Heart left ventricle (tissue), 16 donors: ENCODE data around the gene INSRR. TPM values are rescaled to one million over a fixed set of nuclear protein-coding genes. Genes with fewer than 3 reads are reported as not detected.

Experiments used
- ATAC-seq, 4 donors: fragments of 200-7000 bp; cut with Tn5 transposase; one replicate each; pipeline ENCODE4 v1.9.1; 2020 to 2022; ENCODE audit warnings: moderate library complexity in 4 of 4, mild to moderate bottlenecking in 3 of 4, moderate number of reproducible peaks in 1 of 4
- DNase-seq, 5 donors: peaks; one replicate each; pipeline ENCODE4 v3.0.0-alpha.2; 2020
- H3K27ac ChIP-seq, 12 donors: fragments of 200-600 bp; sonication (generic) in 4 of 12; one replicate each; pipeline versions ENCODE4 v1.5.0 to v1.8.0; 2016 to 2022; ENCODE audit warnings: mild to moderate bottlenecking in 2 of 12
- H3K27me3 ChIP-seq, 9 donors: fragments of 200-600 bp; sonication (generic) in 2 of 9; one replicate each; pipeline versions ENCODE4 v1.5.1 to v1.8.0; 2016 to 2022; ENCODE audit warnings: mild to moderate bottlenecking in 3 of 9
- H3K36me3 ChIP-seq, 9 donors: fragments of 200-600 bp; sonication (generic) in 2 of 9; one replicate each; pipeline versions ENCODE4 v1.5.0 to v1.8.0; 2018 to 2022; ENCODE audit warnings: mild to moderate bottlenecking in 2 of 9
- H3K4me1 ChIP-seq, 12 donors: fragments of 200-600 bp; sonication (generic) in 4 of 12; one replicate each; pipeline versions ENCODE4 v1.5.0 to v1.8.0; 2016 to 2022; ENCODE audit warnings: mild to moderate bottlenecking in 3 of 12
- H3K4me3 ChIP-seq, 12 donors: fragments of 200-600 bp; sonication (generic) in 4 of 12; one replicate each; pipeline versions ENCODE4 v1.5.0 to v1.8.0; 2017 to 2022; ENCODE audit warnings: mild to moderate bottlenecking in 9 of 12, moderate library complexity in 4 of 12
- H3K9me3 ChIP-seq, 12 donors: fragments of 200-600 bp; sonication (generic) in 4 of 12; one replicate each; pipeline versions ENCODE4 v1.5.0 to v1.8.0; 2016 to 2022; ENCODE audit warnings: mild to moderate bottlenecking in 1 of 12
- POLR2A ChIP-seq, 2 donors: fragments of 450-650 bp; IDR thresholded peaks; one replicate each; pipeline ENCODE4 v1.6.1; 2017; ENCODE audit warnings: antibody characterized with exemption in 2 of 2, mild to moderate bottlenecking in 2 of 2, moderate library complexity in 2 of 2
- WGBS, 4 donors: extraction: QIAGEN DNeasy Blood & Tissue Kit in 2 of 4; methylation state at CpG; one replicate each; pipeline versions ENCODE4 v1.1.5 to v1.1.7; 2013 to 2018; 5-methylcytosine and 5-hydroxymethylcytosine counted together
- intact Hi-C, 10 donors: fragments of 100-400 bp; cut with DNase I; formaldehyde crosslinking; loops; one replicate each; pipeline versions ENCODE4 v1.11.1 to v1.14.2; 2022
- polyA plus RNA-seq, 2 donors: library from polyadenylated mRNA; stranded (reverse); fragments of 200-250 nt; gene quantifications; one replicate each; pipeline ENCODE4 v1.2.3, GENCODE V29; 2013
- total RNA-seq, 9 donors: library from RNA; depleted of rRNA in 2 of 9; stranded (reverse); fragments of >200 nt in 2 of 9; fragmentation: NEBNext Ultra II Directional in 3 of 9; extraction: Animal tissue kit (Norgen Biotek cat#: 25700) in 3 of 9; gene quantifications; one replicate each; pipeline versions ENCODE4 v1.1.0 to v1.2.4, GENCODE V29; 2016 to 2023
- TF ChIP-seq, protein P1 (sequence below), 12 donors: fragments of 200-600 bp; sonication (generic) in 4 of 12; IDR thresholded peaks; one replicate each; pipeline versions ENCODE4 v1.5.0 to v1.8.0; 2018 to 2022; ENCODE audit warnings: antibody characterized with exemption in 12 of 12, mild to moderate bottlenecking in 5 of 12
- donor health status: ischemic (EF 13 %, LVEDD 7.1; RV severe dilation, severe dysfunction).
- donor health status: healthy with polysubstance abuse.
- donor health status: DM: no; HTN: yes; CAD: no.
- donor health status: DM: no; HTN: no; CAD: no.
- donor health status: ischemic (EF 25% LVEDD 6.9; RV normal size, moderate dysfunction).
- donor health status: ischemic (EF 25% LVEDD 5.7; RV mildly dilated, moderate dysfunction).
- donor health status: healthy.
- donor health status: DM: yes; HTN: yes; CAD: no.
- donor health status: ischemic (EF 35%, LVEDD 5.7; RV mildly dilated, moderate dysfunction).
- donor health status: nonischemic (EF 11% LVEDD 7.7; RV severe dilation, severe dysfunction).
- donor health status: DM: yes; HTN: yes; CAD: no.
- donor health status: PGD.
- donor health status: ischemic (EF 29% LVEDD 5.4; RV normal size, mild dysfunction).
- donor health status: nonischemic (EF 23%, LVEDD 6.1; RV moderate dilation, normal function).

Gene INSRR
- total and polyA plus RNA-seq, 11 donors = 0.07 to 0.42 (median 0.12) TPM; not detected in 3

GRCh38 chr1:156860628-156861423 lies 1.9 kb upstream of the INSRR start, which contains the start of gene NTRK1:
TSS of gene NTRK1 (plus strand) at chr1:156860865. CDS start at chr1:156860935, 70 bp downstream.
- intact Hi-C loops = loop anchor here in 8 of 10 donors (1.0 to 10.0 kb wide), 7 partner anchors 22 to 172 kb away; partner anchors contain the start of genes ISG20L2 (in 3 of the 8) and METTL25B (in 3 of the 8)
- Histone ChIP-seq H3K9me3 (no peaks in the 10 kb centered on the region), H3K4me1 (peaks cover 12 to 37% (median 29%) of the 10 kb centered on the region in 12 donors), H3K27me3 (peaks cover 6 to 70% (median 34%) of the 10 kb centered on the region in 9 donors), H3K4me3 (peak within 1 kb of the TSS; percentile 16 to 56 (median 40)), H3K27ac (peak within 1 kb of the TSS in 2 of 12 donors; percentile 42 to 58), H3K36me3 (no peaks in the 10 kb centered on the region)
- TF ChIP-seq POLR2A (IDR thresholded peaks at IDR 0.05) = no peak
- TF ChIP-seq, protein P1, sequence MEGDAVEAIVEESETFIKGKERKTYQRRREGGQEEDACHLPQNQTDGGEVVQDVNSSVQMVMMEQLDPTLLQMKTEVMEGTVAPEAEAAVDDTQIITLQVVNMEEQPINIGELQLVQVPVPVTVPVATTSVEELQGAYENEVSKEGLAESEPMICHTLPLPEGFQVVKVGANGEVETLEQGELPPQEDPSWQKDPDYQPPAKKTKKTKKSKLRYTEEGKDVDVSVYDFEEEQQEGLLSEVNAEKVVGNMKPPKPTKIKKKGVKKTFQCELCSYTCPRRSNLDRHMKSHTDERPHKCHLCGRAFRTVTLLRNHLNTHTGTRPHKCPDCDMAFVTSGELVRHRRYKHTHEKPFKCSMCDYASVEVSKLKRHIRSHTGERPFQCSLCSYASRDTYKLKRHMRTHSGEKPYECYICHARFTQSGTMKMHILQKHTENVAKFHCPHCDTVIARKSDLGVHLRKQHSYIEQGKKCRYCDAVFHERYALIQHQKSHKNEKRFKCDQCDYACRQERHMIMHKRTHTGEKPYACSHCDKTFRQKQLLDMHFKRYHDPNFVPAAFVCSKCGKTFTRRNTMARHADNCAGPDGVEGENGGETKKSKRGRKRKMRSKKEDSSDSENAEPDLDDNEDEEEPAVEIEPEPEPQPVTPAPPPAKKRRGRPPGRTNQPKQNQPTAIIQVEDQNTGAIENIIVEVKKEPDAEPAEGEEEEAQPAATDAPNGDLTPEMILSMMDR (IDR thresholded peaks at IDR 0.05) = no peak
- ATAC-seq = peak in 3 of 4 donors; percentile 33 to 74 (median 52)
- DNase-seq = peak in 3 of 5 donors; percentile 25 to 78 (median 56)
- WGBS, 4 donors = 4 to 6% (median 6%) methylated on average over 45 to 69 of the region's 69 CpGs

DNA sequence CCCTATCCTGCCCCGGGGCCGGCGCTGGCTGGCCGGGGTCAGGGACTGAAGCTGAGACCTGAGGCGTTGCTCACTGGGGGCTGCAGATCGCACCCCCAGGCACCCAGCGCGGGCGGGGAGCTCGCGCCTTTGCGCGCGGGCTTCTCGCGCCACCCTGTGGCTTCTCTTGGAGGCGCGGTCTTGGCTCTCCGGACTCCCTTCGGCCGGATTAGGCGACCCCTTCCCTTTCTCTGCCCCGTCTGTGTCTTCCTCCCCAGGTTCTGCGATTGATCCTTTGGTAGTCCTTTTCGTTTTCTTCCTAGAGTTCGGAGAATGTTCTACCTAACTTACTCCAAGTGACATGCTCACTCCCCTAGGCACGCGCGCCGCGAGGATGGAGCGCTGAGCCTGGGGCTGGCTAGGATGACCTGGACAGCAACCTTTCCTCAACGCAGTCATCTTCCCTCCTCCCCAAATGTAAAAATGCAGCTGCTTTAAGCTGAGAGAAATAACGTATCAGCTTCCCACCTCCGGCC lies 1.3 kb upstream of the INSRR start:
- whole genome bisulfite sequencing, 4 donors = 0 to 1% (median 0%) methylated on average over 29 to 35 of the region's 35 CpGs

DNA sequence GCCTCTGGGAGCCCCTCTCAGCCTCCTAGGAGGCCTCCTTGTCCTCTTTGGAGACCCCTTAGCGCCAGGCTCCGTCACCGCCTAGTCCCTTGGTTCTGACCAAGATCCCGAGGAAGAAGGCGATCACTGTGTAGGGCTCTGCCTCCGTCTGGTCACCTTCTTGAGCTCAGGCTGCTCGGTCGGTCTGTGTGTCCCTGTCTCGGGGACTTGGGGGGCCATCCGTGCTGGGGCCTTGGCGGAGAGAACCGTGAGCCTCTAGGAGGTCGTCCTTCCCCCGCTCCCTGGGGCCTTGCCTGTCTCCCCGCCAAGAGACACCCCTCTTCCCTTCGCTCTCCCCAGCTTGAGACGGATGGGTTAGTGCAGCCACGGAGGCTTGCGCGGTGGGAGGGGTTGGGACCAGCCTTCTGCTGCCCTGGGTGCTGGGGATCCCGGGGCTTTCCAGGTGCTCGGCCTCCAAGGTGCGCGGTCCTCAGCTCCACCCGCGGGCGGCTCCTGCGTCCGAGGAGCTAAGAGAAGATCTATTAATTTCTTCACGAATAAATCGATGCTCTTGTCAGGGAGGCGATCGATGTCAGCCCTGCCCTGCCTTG lies 701 bp upstream of the INSRR start:
- peak overlapping the region; percentile 23 to 56 (median 40) for H3K4me3 ChIP-seq
- DNase-seq = peak in 1 of 5 donors; percentile 26
- peaks cover 6 to 59% (median 34%) of the 10 kb centered on the region in 9 donors for H3K27me3 ChIP-seq
- intact Hi-C loops = loop anchor here in 9 of 10 donors (1.0 to 10.0 kb wide), 8 partner anchors 21 to 171 kb away; partner anchors contain the start of genes ISG20L2 (in 5 of the 9) and METTL25B (in 5 of the 9)
- H3K9me3 ChIP-seq = no peaks in the 10 kb centered on the region
- ATAC-seq = peak in 3 of 4 donors; percentile 25 to 42 (median 37)
- H3K36me3 ChIP-seq = no peaks in the 10 kb centered on the region
- H3K4me1 ChIP-seq = peaks cover 12 to 37% (median 29%) of the 10 kb centered on the region in 12 donors
- peak overlapping the region in 2 of 12 donors; percentile 42 to 58 for H3K27ac ChIP-seq
- WGBS, 4 donors = 1 to 4% (median 2%) methylated on average over 11 to 33 of the region's 33 CpGs
- TF ChIP-seq, protein P1 (IDR thresholded peaks at IDR 0.05) = no peak
- no peak for TF ChIP-seq POLR2A (IDR thresholded peaks at IDR 0.05)

More for the DNA sequence above, 1.3 kb upstream of the INSRR start:
- H3K36me3 ChIP-seq = no peaks in the 10 kb centered on the region
- peak in 3 of 5 donors; percentile 30 to 59 (median 41) for DNase-seq
- peak; percentile 28 to 80 (median 60) for ATAC-seq
- H3K9me3 ChIP-seq = no peaks in the 10 kb centered on the region
- H3K4me3 ChIP-seq = peak overlapping the region; percentile 16 to 56 (median 40)
- peaks cover 12 to 37% (median 29%) of the 10 kb centered on the region in 12 donors for H3K4me1 ChIP-seq
- intact Hi-C loops = loop anchor here in 8 of 10 donors (1.0 to 10.0 kb wide), 7 partner anchors 21 to 171 kb away; partner anchors contain the start of genes ISG20L2 (in 3 of the 8) and METTL25B (in 3 of the 8)
- no peak overlapping the region for H3K27ac ChIP-seq
- H3K27me3 ChIP-seq = peaks cover 6 to 63% (median 34%) of the 10 kb centered on the region in 9 donors
- no peak for TF ChIP-seq POLR2A (IDR thresholded peaks at IDR 0.05)
- TF ChIP-seq, protein P1 (IDR thresholded peaks at IDR 0.05) = peak; percentile 70 to 93 (median 82)
